Panc1 (cell line): ENCODE results near the gene FAM240A. TPM values are rescaled to one million over a fixed set of nuclear protein-coding genes. Genes with fewer than 3 reads are reported as not detected.

ENCODE experiments used
- ATAC-seq: fragments of 200-7000 bp; cut with Tn5 transposase; 2 replicates; pipeline ENCODE4 v1.9.1; 2020; ENCODE audit warnings: mild to moderate bottlenecking, moderate library complexity
- BruUV-seq: library from RNA; stranded (reverse); fragments of 400-500 nt; replicated peaks from 2 replicates; lab custom pipeline; 2021; lab: Mats Ljungman, UMichigan
- CTCF ChIA-PET: fragments of 300-600 bp; sonication (Branson Sonifier 250); formaldehyde crosslinking; loops from one replicate; lab custom pipeline; 2022; ENCODE audit warnings: antibody characterized with exemption; lab: Charles Lee
- POLR2A ChIA-PET: fragments of 300-600 bp; sonication (Branson Sonifier 250); formaldehyde crosslinking; loops from one replicate; lab custom pipeline; 2022; ENCODE audit warnings: antibody characterized with exemption; lab: Charles Lee
- DNase-seq: peaks from one replicate; pipeline ENCODE4 v3.0.0-alpha.2; 2010; ENCODE audit warnings: low read depth, low spot score
- H3K27ac ChIP-seq: 2 replicates; pipeline ENCODE4 v1.5.1; 2011; ENCODE audit warnings: mild to moderate bottlenecking, low read length, inconsistent platforms
- H3K27me3 ChIP-seq: fragments of 200-500 bp; sonication (Bioruptor generic); 2 replicates; pipeline ENCODE4 v1.6.0; 2014; ENCODE audit warnings: low read length, inconsistent platforms; ENCODE audit not compliant: control insufficient read depth, insufficient read depth
- H3K36me3 ChIP-seq: fragments of 200-500 bp; sonication (Bioruptor generic); 2 replicates; pipeline ENCODE4 v1.5.1; 2014; ENCODE audit warnings: inconsistent platforms, mild to moderate bottlenecking, low read length, moderate library complexity; ENCODE audit not compliant: control insufficient read depth, insufficient read depth
- H3K4me1 ChIP-seq: 2 replicates; pipeline ENCODE4 v1.5.1; 2011; ENCODE audit warnings: inconsistent platforms, mild to moderate bottlenecking, low read length, moderate library complexity; ENCODE audit not compliant: control insufficient read depth, insufficient read depth
- H3K4me3 ChIP-seq, 2 experiments: 2 replicates each; pipeline ENCODE4 v1.5.1; 2011 to 2012; ENCODE audit warnings: low read depth in 2 of 2, low read length in 2 of 2, mild to moderate bottlenecking in 2 of 2, inconsistent platforms in 1 of 2, moderate library complexity in 1 of 2
- H3K9me3 ChIP-seq: fragments of 200-500 bp; sonication (Bioruptor generic); 2 replicates; pipeline ENCODE4 v1.5.1; 2014; ENCODE audit warnings: low read depth, mild to moderate bottlenecking, inconsistent platforms, low read length, moderate library complexity; ENCODE audit not compliant: control insufficient read depth, insufficient read depth
- POLR2AphosphoS5 ChIP-seq: IDR thresholded peaks from 2 replicates; pipeline ENCODE4 v1.6.1; 2012; ENCODE audit warnings: mild to moderate bottlenecking, low read depth, low read length, moderate library complexity
- SIN3A ChIP-seq: IDR thresholded peaks from 2 replicates; pipeline ENCODE4 v1.6.1; 2012; ENCODE audit warnings: low read depth, mild to moderate bottlenecking, low read length, moderate library complexity, borderline replicate concordance; ENCODE audit not compliant: insufficient read depth
- TCF7L2 ChIP-seq: IDR thresholded peaks from 2 replicates; pipeline ENCODE4 v1.6.1; 2011; ENCODE audit warnings: mild to moderate bottlenecking, low read depth, low read length, inconsistent platforms
- in situ Hi-C: cut with HindIII; loops from 2 replicates; pipeline ENCODE4 v1.10.0; 2016; ENCODE audit warnings: low sequenced_read_pairs, low pct_unique_long_range_greater_than_20kb
- intact Hi-C: fragments of 100-400 bp; cut with micrococcal nuclease; formaldehyde crosslinking; loops from one replicate; pipeline ENCODE4 v1.10.0; 2022; ENCODE audit not compliant: unreplicated experiment
- total RNA-seq: library from RNA; stranded (reverse); gene quantifications from one replicate; pipeline ENCODE4 v1.2.1, GENCODE V29; 2021; ENCODE audit not compliant: unreplicated experiment
- TF ChIP-seq, protein P1 (sequence below), 2 experiments: IDR thresholded peaks; 2 replicates each; pipeline ENCODE4 v1.6.1; 2011 to 2012; ENCODE audit warnings: low read depth in 2 of 2, control low read depth in 1 of 2, low read length in 1 of 2, mild to moderate bottlenecking in 1 of 2, moderate library complexity in 1 of 2; ENCODE audit not compliant: insufficient read depth in 1 of 2
- TF ChIP-seq, protein P2 (sequence below): fragments of 450-650 bp; IDR thresholded peaks from 2 replicates; pipeline ENCODE4 v1.5.1; 2017; ENCODE audit warnings: mild to moderate bottlenecking

The FAM240A gene
- total RNA-seq, 1 experiment from 2014 or later = not detected

- H3K9me3 ChIP-seq = no peaks in the 10 kb centered on the region
- DNase-seq = no peak
- peaks cover 2% of the 10 kb centered on the region; the same call in 1 of the 2 replicates for H3K27me3 ChIP-seq
- H3K36me3 ChIP-seq = no peaks in the 10 kb centered on the region
- POLR2A ChIA-PET = no interaction called here
- no peaks in the 10 kb centered on the region for H3K4me1 ChIP-seq
- H3K4me3 ChIP-seq = no peak overlapping the region
- intact Hi-C loops (no loop called here), in situ Hi-C loops (no loop called here)
- TF ChIP-seq SIN3A (no peak), TCF7L2 (no peak), POLR2AphosphoS5 (no peak)
- TF ChIP-seq, protein P1, sequence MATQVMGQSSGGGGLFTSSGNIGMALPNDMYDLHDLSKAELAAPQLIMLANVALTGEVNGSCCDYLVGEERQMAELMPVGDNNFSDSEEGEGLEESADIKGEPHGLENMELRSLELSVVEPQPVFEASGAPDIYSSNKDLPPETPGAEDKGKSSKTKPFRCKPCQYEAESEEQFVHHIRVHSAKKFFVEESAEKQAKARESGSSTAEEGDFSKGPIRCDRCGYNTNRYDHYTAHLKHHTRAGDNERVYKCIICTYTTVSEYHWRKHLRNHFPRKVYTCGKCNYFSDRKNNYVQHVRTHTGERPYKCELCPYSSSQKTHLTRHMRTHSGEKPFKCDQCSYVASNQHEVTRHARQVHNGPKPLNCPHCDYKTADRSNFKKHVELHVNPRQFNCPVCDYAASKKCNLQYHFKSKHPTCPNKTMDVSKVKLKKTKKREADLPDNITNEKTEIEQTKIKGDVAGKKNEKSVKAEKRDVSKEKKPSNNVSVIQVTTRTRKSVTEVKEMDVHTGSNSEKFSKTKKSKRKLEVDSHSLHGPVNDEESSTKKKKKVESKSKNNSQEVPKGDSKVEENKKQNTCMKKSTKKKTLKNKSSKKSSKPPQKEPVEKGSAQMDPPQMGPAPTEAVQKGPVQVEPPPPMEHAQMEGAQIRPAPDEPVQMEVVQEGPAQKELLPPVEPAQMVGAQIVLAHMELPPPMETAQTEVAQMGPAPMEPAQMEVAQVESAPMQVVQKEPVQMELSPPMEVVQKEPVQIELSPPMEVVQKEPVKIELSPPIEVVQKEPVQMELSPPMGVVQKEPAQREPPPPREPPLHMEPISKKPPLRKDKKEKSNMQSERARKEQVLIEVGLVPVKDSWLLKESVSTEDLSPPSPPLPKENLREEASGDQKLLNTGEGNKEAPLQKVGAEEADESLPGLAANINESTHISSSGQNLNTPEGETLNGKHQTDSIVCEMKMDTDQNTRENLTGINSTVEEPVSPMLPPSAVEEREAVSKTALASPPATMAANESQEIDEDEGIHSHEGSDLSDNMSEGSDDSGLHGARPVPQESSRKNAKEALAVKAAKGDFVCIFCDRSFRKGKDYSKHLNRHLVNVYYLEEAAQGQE (IDR thresholded peaks at IDR 0.05; ENCODE audit: insufficient read depth in 1 of 2, low read depth in 2 of 2, low read length in 1 of 2) = no peak
- TF ChIP-seq, protein P2, sequence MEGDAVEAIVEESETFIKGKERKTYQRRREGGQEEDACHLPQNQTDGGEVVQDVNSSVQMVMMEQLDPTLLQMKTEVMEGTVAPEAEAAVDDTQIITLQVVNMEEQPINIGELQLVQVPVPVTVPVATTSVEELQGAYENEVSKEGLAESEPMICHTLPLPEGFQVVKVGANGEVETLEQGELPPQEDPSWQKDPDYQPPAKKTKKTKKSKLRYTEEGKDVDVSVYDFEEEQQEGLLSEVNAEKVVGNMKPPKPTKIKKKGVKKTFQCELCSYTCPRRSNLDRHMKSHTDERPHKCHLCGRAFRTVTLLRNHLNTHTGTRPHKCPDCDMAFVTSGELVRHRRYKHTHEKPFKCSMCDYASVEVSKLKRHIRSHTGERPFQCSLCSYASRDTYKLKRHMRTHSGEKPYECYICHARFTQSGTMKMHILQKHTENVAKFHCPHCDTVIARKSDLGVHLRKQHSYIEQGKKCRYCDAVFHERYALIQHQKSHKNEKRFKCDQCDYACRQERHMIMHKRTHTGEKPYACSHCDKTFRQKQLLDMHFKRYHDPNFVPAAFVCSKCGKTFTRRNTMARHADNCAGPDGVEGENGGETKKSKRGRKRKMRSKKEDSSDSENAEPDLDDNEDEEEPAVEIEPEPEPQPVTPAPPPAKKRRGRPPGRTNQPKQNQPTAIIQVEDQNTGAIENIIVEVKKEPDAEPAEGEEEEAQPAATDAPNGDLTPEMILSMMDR = no peak
- no TSS peak for BruUV-seq
- no peak for ATAC-seq
- CTCF ChIA-PET = no interaction called here
- no peak overlapping the region for H3K27ac ChIP-seq
Observed at GRCh38 chr3:46614431-46614830, 2.1 kb downstream of the FAM240A start.

DNA sequence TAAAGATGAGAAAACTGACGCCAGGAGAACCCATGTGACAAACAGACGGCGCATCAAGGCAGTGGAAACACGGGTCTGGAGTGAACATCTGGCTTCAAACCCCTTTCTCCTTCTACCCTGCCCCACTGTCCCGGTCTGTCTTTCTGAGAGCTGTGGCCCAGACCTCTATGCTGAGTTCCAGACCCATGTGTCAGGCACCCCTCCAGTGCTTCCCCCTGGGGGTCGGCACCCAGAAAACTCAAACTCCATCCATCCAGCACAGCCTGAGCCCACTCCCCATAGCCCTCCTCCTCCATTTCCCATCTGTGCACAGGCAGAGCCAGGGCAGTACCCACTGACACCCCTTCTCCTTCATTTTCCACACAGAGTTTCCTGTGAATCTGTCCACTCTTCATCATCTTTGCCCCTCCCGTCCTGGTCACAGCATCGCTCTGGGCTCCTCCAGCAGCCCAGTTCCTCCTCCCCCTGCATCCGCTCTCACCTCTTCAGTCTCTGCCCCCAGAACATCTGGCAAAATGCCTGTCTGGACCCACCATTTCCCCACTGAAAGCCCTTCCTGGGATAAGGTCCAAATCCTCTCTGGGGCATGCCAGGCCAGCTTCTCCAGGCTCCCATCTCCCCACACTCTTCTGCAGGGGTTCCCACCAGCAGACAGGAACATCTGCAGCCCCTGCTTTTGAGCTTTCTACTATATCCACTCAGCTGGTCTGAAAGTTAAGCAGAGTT lies 2.9 kb downstream of the FAM240A start:
- TF ChIP-seq, protein P1 (IDR thresholded peaks at IDR 0.05; ENCODE audit: insufficient read depth in 1 of 2, low read depth in 2 of 2, low read length in 1 of 2) = no peak
- TF ChIP-seq TCF7L2 = no peak
- TF ChIP-seq SIN3A = no peak
- Histone ChIP-seq H3K9me3 (no peaks in the 10 kb centered on the region), H3K27me3 (peaks cover 2% of the 10 kb centered on the region; the same call in 1 of the 2 replicates), H3K4me3 (no peak overlapping the region), H3K36me3 (no peaks in the 10 kb centered on the region), H3K4me1 (no peaks in the 10 kb centered on the region), H3K27ac (no peak overlapping the region)
- CTCF ChIA-PET = interaction anchor here (0.6 kb wide), 1 partner anchor 313 kb away, joined by 6 read pairs; no protein-coding TSS in a partner anchor
- intact Hi-C loops = no loop called here
- in situ Hi-C loops = no loop called here
- DNase-seq = no peak
- BruUV-seq = no TSS peak
- POLR2A ChIA-PET = no interaction called here
- no peak for ATAC-seq
